ENCODE measurements around the gene CUL4A.
"Not testable (repeated sequence)": the region's sequence is repeated elsewhere in the genome, so short reads cannot be mapped to it uniquely, and the experiment has no call there.

The CUL4A gene

DNA sequence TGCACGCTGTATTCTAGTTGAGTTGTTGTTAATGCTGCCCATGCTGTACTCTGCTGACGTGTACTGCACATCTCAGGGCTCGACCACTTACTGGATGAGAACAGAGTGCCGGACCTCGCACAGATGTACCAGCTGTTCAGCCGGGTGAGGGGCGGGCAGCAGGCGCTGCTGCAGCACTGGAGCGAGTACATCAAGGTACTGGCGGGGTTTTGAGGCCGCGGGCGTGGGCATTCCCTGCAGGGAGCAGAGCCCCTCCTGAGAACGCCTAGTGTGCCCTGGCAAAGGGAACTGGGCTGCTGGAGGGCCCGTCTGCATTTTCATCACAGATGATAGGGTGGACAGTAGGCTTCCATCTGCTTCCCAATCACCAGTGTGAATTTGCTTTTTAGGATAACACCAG, 29.9 kb downstream of the CUL4A start:
- H3K79me2 ChIP-seq (ENCODE audit: control insufficient read depth, low read length): no peaks in the 10 kb centered on the region
- no peak overlapping the region for H3K27ac ChIP-seq (ENCODE audit: low read depth, low read length)
- H3K4me3 ChIP-seq (ENCODE audit: low read length): no peak overlapping the region
- no peak overlapping the region for H3K4me2 ChIP-seq (ENCODE audit: low read length)
- no peaks in the 10 kb centered on the region for H4K20me1 ChIP-seq (ENCODE audit: control insufficient read depth, insufficient read depth, low read depth, low read length)
- TF ChIP-seq, protein P1, sequence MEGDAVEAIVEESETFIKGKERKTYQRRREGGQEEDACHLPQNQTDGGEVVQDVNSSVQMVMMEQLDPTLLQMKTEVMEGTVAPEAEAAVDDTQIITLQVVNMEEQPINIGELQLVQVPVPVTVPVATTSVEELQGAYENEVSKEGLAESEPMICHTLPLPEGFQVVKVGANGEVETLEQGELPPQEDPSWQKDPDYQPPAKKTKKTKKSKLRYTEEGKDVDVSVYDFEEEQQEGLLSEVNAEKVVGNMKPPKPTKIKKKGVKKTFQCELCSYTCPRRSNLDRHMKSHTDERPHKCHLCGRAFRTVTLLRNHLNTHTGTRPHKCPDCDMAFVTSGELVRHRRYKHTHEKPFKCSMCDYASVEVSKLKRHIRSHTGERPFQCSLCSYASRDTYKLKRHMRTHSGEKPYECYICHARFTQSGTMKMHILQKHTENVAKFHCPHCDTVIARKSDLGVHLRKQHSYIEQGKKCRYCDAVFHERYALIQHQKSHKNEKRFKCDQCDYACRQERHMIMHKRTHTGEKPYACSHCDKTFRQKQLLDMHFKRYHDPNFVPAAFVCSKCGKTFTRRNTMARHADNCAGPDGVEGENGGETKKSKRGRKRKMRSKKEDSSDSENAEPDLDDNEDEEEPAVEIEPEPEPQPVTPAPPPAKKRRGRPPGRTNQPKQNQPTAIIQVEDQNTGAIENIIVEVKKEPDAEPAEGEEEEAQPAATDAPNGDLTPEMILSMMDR (IDR thresholded peaks at IDR 0.05; ENCODE audit: low read depth, low read length, poor library complexity, severe bottlenecking): no peak
- no peak for TF ChIP-seq EZH2phosphoT487 (IDR thresholded peaks at IDR 0.05; ENCODE audit: borderline replicate concordance, low read length)
- H3K4me1 ChIP-seq (ENCODE audit: control insufficient read depth, low read length): no peaks in the 10 kb centered on the region
- no peaks in the 10 kb centered on the region for H3K27me3 ChIP-seq (ENCODE audit: control insufficient read depth, low read length)
- peaks cover 80% of the 10 kb centered on the region for H3K36me3 ChIP-seq (ENCODE audit: control insufficient read depth, low read length)
- H3K9me3 ChIP-seq (ENCODE audit: control insufficient read depth, insufficient read depth, low read length): no peaks in the 10 kb centered on the region
- H3F3A ChIP-seq (ENCODE audit: control insufficient read depth, insufficient read depth): no peaks in the 10 kb centered on the region
- no peaks in the 10 kb centered on the region for H3K9me2 ChIP-seq (replicated peaks; ENCODE audit: control insufficient read depth, low read length)

DNA sequence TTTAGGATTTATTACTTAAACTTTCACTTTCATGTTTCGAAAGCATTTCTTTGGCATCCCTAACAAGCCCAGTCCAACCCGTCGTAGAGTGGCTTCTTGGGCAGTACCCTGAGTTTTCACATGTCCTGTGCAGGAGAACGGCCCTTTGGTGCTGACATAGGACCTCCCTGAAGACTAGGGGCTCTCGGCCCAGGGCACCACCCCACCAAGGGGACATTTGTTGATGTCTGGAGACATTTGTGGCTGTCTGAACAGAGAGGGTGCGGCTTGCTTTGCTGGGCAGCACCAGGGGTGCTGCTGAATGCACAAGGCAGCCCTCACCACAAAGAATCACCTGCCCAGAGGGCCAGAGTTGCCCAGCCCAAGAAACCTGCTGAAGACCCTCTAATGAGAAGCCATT, 30.6 kb downstream of the CUL4A start:
- Histone ChIP-seq H3K36me3 (ENCODE audit: control insufficient read depth, low read length) (peaks cover 80% of the 10 kb centered on the region), H3K9me3 (ENCODE audit: control insufficient read depth, insufficient read depth, low read length) (no peaks in the 10 kb centered on the region)

DNA sequence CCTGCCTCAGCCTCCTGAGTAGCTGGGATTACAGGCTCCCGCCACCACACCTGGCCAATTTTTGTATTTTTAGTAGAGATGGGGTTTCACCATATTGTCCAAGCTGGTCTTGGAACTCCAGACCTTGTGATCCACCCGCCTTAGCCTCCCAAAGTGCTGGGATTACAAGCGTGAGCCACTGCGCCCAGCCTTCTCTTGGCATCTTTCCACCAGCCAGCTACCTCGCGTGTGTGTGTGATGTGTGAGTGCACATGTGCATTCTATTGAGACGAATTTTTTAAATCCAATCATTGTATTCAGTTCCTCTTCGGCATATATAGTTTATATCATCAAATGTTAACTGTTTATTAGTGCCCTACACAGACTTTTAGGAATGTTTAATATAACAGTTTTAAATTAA, 32.2 kb downstream of the CUL4A start:
- H3K9me2 ChIP-seq (replicated peaks; ENCODE audit: control insufficient read depth, low read length); H3K27me3 ChIP-seq (ENCODE audit: control insufficient read depth, low read length); H3K79me2 ChIP-seq (ENCODE audit: control insufficient read depth, low read length); H4K20me1 ChIP-seq (ENCODE audit: control insufficient read depth, insufficient read depth, low read depth, low read length); H3K4me3 ChIP-seq (ENCODE audit: low read length); H3K4me1 ChIP-seq (ENCODE audit: control insufficient read depth, low read length); H3F3A ChIP-seq (ENCODE audit: control insufficient read depth, insufficient read depth); H3K4me2 ChIP-seq (ENCODE audit: low read length); H3K9me3 ChIP-seq (ENCODE audit: control insufficient read depth, insufficient read depth, low read length); H3K27ac ChIP-seq (ENCODE audit: low read depth, low read length): not testable (repeated sequence)
- H3K36me3 ChIP-seq (ENCODE audit: control insufficient read depth, low read length): peaks cover 85% of the 10 kb centered on the region

More for the DNA sequence above, 30.6 kb downstream of the CUL4A start:
- Histone ChIP-seq H3F3A (ENCODE audit: control insufficient read depth, insufficient read depth) (no peaks in the 10 kb centered on the region), H3K27me3 (ENCODE audit: control insufficient read depth, low read length) (no peaks in the 10 kb centered on the region), H3K4me1 (ENCODE audit: control insufficient read depth, low read length) (no peaks in the 10 kb centered on the region), H3K9me2 (replicated peaks; ENCODE audit: control insufficient read depth, low read length) (no peaks in the 10 kb centered on the region), H3K27ac (ENCODE audit: low read depth, low read length) (no peak overlapping the region), H4K20me1 (ENCODE audit: control insufficient read depth, insufficient read depth, low read depth, low read length) (no peaks in the 10 kb centered on the region), H3K4me2 (ENCODE audit: low read length) (no peak overlapping the region), H3K79me2 (ENCODE audit: control insufficient read depth, low read length) (no peaks in the 10 kb centered on the region), H3K4me3 (ENCODE audit: low read length) (no peak overlapping the region)
- no peak for TF ChIP-seq EZH2phosphoT487 (IDR thresholded peaks at IDR 0.05; ENCODE audit: borderline replicate concordance, low read length)
- TF ChIP-seq, protein P1 (IDR thresholded peaks at IDR 0.05; ENCODE audit: low read depth, low read length, poor library complexity, severe bottlenecking): no peak

DNA sequence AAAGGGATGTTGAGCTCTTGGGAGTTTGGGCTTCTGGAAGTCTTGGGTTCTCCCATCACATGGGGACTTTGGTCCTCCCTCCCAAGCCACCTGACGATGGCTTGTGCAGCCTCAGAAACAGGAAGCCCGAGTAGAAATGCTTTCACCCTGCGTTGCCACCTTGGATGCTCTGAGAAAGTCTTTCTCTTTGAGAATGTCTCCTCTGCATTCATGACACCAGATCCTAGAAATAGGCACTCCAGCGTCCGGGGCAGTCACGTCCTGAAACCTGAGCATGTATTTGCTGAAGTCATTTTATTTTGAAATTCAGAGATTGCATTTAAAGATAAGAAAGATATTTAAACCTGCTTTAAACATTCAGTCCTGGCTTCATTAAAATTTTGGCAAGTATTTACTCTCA, 34.4 kb downstream of the CUL4A start:
- Histone ChIP-seq H3F3A (ENCODE audit: control insufficient read depth, insufficient read depth) (no peaks in the 10 kb centered on the region), H3K4me1 (ENCODE audit: control insufficient read depth, low read length) (no peaks in the 10 kb centered on the region), H3K27me3 (ENCODE audit: control insufficient read depth, low read length) (no peaks in the 10 kb centered on the region), H3K4me2 (ENCODE audit: low read length) (no peak overlapping the region), H3K27ac (ENCODE audit: low read depth, low read length) (no peak overlapping the region), H3K4me3 (ENCODE audit: low read length) (no peak overlapping the region), H3K9me2 (replicated peaks; ENCODE audit: control insufficient read depth, low read length) (no peaks in the 10 kb centered on the region), H3K36me3 (ENCODE audit: control insufficient read depth, low read length) (peaks cover 90% of the 10 kb centered on the region), H3K9me3 (ENCODE audit: control insufficient read depth, insufficient read depth, low read length) (no peaks in the 10 kb centered on the region), H3K79me2 (ENCODE audit: control insufficient read depth, low read length) (no peaks in the 10 kb centered on the region), H4K20me1 (ENCODE audit: control insufficient read depth, insufficient read depth, low read depth, low read length) (no peaks in the 10 kb centered on the region)
- TF ChIP-seq EZH2phosphoT487 (IDR thresholded peaks at IDR 0.05; ENCODE audit: borderline replicate concordance, low read length): no peak
- TF ChIP-seq, protein P1 (IDR thresholded peaks at IDR 0.05; ENCODE audit: low read depth, low read length, poor library complexity, severe bottlenecking): no peak
